Left lung (tissue), 10 donors: ENCODE measurements around the gene DDX56. TPM values are rescaled to one million over a fixed set of nuclear protein-coding genes. Genes with fewer than 3 reads are reported as not detected.
"Not testable (repeated sequence)": the region's sequence is repeated elsewhere in the genome, so short reads cannot be mapped to it uniquely, and the experiment has no call there.

Source experiments
- ATAC-seq: fragments of 200-7000 bp; cut with Tn5 transposase; one replicate; pipeline ENCODE4 v1.9.1; 2020; ENCODE audit warnings: moderate library complexity
- DNase-seq, 4 donors: peaks; one replicate each; pipeline ENCODE4 v3.0.0-alpha.2; 2013 to 2020
- H3K27ac ChIP-seq, 2 donors: fragments of 200-600 bp; sonication (generic) in 1 of 2; one replicate each; pipeline versions ENCODE4 v1.5.0 to v1.8.0; 2020 to 2021
- H3K27me3 ChIP-seq, 2 donors: fragments of 200-600 bp; sonication (generic) in 1 of 2; one replicate each; pipeline versions ENCODE4 v1.5.0 to v1.8.0; 2020 to 2021
- H3K36me3 ChIP-seq, 2 donors: fragments of 200-600 bp; sonication (generic) in 1 of 2; one replicate each; pipeline versions ENCODE4 v1.5.0 to v1.8.0; 2020 to 2021
- H3K4me1 ChIP-seq, 2 donors: fragments of 200-600 bp; one replicate each; pipeline ENCODE4 v1.8.0; 2021
- H3K4me3 ChIP-seq, 2 donors: fragments of 200-600 bp; sonication (generic) in 1 of 2; one replicate each; pipeline versions ENCODE4 v1.5.0 to v1.8.0; 2020 to 2021; ENCODE audit warnings: mild to moderate bottlenecking in 1 of 2
- H3K9me3 ChIP-seq, 2 donors: fragments of 200-600 bp; sonication (generic) in 1 of 2; one replicate each; pipeline versions ENCODE4 v1.5.0 to v1.8.0; 2020 to 2021
- CTCF ChIP-seq, 2 donors: fragments of 200-600 bp; sonication (generic) in 1 of 2; IDR thresholded peaks; one replicate each; pipeline versions ENCODE4 v1.5.0 to v1.8.0; 2021; ENCODE audit warnings: antibody characterized with exemption in 2 of 2
- intact Hi-C, 2 donors: fragments of 100-400 bp; cut with DNase I; formaldehyde crosslinking; loops; one replicate each; pipeline versions ENCODE4 v1.11.2 to v1.14.2; 2022
- polyA plus RNA-seq, 6 donors: library from polyadenylated mRNA; unstranded; fragments of 120-200 nt; gene quantifications; one replicate each; pipeline ENCODE4 v1.2.1, GENCODE V29; 2013; ENCODE audit not compliant: insufficient read length in 6 of 6
- total RNA-seq, 2 donors: library from RNA; stranded (reverse); fragmentation: NEBNext Ultra II Directional; extraction: Animal tissue kit (Norgen Biotek cat#: 25700); gene quantifications; one replicate each; pipeline ENCODE4 v1.2.1, GENCODE V29; 2021
- donor health status: DM: no; HTN: yes; CAD: no.
- donor health status: DM: no; HTN: no; CAD: no.

Gene DDX56
- total and polyA plus RNA-seq, 8 donors = 43.1 to 86.1 (median 70.8) TPM

- Histone ChIP-seq H3K27me3 (no peaks in the 10 kb centered on the region), H3K9me3 (no peaks in the 10 kb centered on the region), H3K27ac (peak within 1 kb of the TSS; percentile 97 to 98), H3K4me1 (peaks cover 9 to 51% of the 10 kb centered on the region in 2 donors), H3K36me3 (no peaks in the 10 kb centered on the region), H3K4me3 (peak within 1 kb of the TSS; percentile 68 to 87)
- DNase-seq (peak; percentile 99 to 100 (median 100)), ATAC-seq (peak; percentile 98)
- intact Hi-C loops = no loop called here
- no peak for TF ChIP-seq CTCF (IDR thresholded peaks at IDR 0.05)
These were observed 32.8 kb upstream of the DDX56 start, which contains the start of gene OGDH for GRCh38 chr7:44606341-44607140. Gene OGDH (plus strand): TSS chr7:44606627. CDS start chr7:44624344, 17,717 bp downstream.

- no peak overlapping the region for H3K4me3 ChIP-seq
- no peaks in the 10 kb centered on the region for H3K27me3 ChIP-seq
- ATAC-seq = no peak
- intact Hi-C loops = no loop called here
- no peak for TF ChIP-seq CTCF (IDR thresholded peaks at IDR 0.05)
- no peak for DNase-seq
- peak overlapping the region in 1 of 2 donors; percentile 98 for H3K27ac ChIP-seq
- no peaks in the 10 kb centered on the region for H3K36me3 ChIP-seq
- H3K4me1 ChIP-seq = peaks cover 9 to 39% of the 10 kb centered on the region in 2 donors
- H3K9me3 ChIP-seq = no peaks in the 10 kb centered on the region
These were observed 31.2 kb upstream of the DDX56 start for GRCh38 chr7:44604941-44605340.

- H3K4me3 ChIP-seq = no peak overlapping the region
- TF ChIP-seq CTCF (IDR thresholded peaks at IDR 0.05) = no peak
- no peaks in the 10 kb centered on the region for H3K36me3 ChIP-seq
- intact Hi-C loops = no loop called here
- ATAC-seq = no peak
- peaks cover 9 to 27% of the 10 kb centered on the region in 2 donors for H3K4me1 ChIP-seq
- H3K27ac ChIP-seq = no peak overlapping the region
- no peaks in the 10 kb centered on the region for H3K27me3 ChIP-seq
- no peak for DNase-seq
- H3K9me3 ChIP-seq = no peaks in the 10 kb centered on the region
These were observed 29.5 kb upstream of the DDX56 start for GRCh38 chr7:44603193-44603592.

GRCh38 chr7:44602576-44602910, 28.8 kb upstream of the DDX56 start:
- TF ChIP-seq CTCF (IDR thresholded peaks at IDR 0.05) = no peak
- intact Hi-C loops = no loop called here

DNA sequence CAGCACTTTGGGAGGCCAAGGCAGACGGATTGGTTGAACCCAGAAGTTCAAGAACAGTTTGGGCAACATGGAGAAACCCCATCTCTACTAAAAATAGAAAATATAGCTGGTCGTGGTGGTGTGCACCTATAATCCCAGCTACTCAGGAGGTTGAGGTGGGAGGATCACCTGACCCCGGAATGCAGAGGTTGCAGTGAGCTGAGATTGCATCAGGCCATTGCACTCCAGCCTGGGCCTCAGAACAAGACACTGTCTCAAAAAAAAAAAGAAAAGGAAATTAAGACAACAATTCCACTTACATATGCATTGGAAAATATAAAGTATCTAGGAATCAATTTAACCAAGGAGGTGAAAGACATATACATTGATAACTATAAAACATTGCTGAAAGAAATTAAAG, 25.5 kb upstream of the DDX56 start:
- no peaks in the 10 kb centered on the region for H3K27me3 ChIP-seq

More at GRCh38 chr7:44602576-44602910, 28.8 kb upstream of the DDX56 start:
- ATAC-seq (no peak), DNase-seq (no peak)
- Histone ChIP-seq H3K9me3 (no peaks in the 10 kb centered on the region), H3K27ac (no peak overlapping the region), H3K4me1 (peaks cover 9 to 21% of the 10 kb centered on the region in 2 donors), H3K36me3 (no peaks in the 10 kb centered on the region), H3K27me3 (no peaks in the 10 kb centered on the region), H3K4me3 (no peak overlapping the region)

GRCh38 chr7:44597181-44597580, 23.5 kb upstream of the DDX56 start:
- H3K27me3 ChIP-seq, ATAC-seq, H3K27ac ChIP-seq, H3K4me1 ChIP-seq, H3K4me3 ChIP-seq, H3K9me3 ChIP-seq, H3K36me3 ChIP-seq, intact Hi-C loops, DNase-seq: not testable (repeated sequence)

More for the DNA sequence above, 25.5 kb upstream of the DDX56 start:
- Histone ChIP-seq H3K4me1 (peaks cover 0 to 3% of the 10 kb centered on the region in 2 donors), H3K27ac (no peak overlapping the region), H3K4me3 (no peak overlapping the region), H3K36me3 (no peaks in the 10 kb centered on the region), H3K9me3 (no peaks in the 10 kb centered on the region)
- DNase-seq (no peak), ATAC-seq (no peak)
- intact Hi-C loops = no loop called here
- TF ChIP-seq CTCF (IDR thresholded peaks at IDR 0.05) = no peak
